Fibroblast of skin of right biceps (primary cell): ENCODE data around the gene CPT2.
A peak's percentile ranks its signal among the peaks of the same experiment; 100 is the strongest.

Source experiments
- DNase-seq: peaks from one replicate; pipeline ENCODE4 v3.0.0-alpha.2; 2013

Gene CPT2

DNA sequence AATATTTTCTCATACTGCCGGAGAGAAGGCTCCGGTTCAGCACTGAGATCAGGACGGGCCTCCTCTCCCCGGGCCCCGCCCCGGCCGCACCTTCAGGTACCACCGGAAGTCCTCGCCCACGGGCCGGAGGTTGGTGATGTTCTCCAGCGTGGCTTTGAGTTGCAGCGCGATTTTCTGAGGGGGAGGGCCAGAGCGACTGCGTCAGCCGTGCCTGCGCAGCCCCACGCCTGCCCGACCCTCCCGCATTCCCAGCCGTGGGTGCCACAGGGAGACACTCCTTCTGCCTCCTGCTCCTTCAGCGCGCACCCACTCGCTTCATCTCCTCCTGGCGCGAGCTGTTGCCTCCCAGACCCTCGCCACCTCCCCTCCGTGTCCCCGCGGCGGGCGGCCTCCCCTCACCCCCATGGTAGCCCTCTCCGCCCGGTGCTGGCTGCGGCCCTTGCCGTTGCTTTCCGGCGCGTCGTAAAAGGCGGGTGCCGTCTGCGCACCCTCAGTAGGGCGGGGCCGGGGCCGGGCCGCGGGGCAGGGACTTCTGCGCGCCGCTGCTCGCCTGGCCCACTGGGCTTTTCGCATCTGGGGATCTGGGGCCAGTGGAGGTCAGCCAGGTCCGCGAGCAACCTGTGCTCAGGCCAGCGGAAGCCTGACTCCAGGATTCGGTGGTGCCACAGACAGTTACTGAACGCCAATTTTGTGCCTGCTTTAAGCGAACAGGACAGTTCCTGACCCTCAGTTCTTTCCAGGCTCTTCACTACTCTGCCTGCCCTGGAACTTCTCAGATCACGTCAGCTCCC lies 23.7 kb downstream of the CPT2 start, which contains the start of gene CZIB:
TSS of gene CZIB (minus strand) at position 464 of the 791 bp plus-strand sequence. CDS start at position 405, 59 bp downstream.
- peak; percentile 90 for DNase-seq

DNA sequence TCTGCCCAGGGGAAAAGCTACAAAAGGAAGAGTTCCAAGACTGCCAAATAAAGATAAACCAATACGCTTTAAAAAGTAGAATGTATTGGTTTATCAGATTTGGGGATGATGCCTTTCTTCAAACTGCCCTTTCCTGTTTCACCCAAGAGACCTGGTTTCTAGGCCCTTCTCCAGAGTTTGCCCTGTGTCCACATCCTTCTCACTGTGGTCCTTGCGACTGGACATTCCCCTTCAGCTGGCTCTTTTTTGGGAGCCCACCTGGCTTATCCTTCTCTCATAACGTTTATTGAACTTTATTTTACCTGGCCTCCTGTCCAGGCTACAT lies 24.3 kb downstream of the CPT2 start:
- no peak for DNase-seq

GRCh38 chr1:53237638-53238037 lies 41.0 kb downstream of the CPT2 start:
- DNase-seq = no peak

- peak; percentile 96 for DNase-seq
Observed at GRCh38 chr1:53238197-53239155, 41.9 kb downstream of the CPT2 start, which contains the start of gene MAGOH. Gene MAGOH (minus strand): TSS chr1:53238518. CDS start chr1:53238448, 70 bp downstream.

DNA sequence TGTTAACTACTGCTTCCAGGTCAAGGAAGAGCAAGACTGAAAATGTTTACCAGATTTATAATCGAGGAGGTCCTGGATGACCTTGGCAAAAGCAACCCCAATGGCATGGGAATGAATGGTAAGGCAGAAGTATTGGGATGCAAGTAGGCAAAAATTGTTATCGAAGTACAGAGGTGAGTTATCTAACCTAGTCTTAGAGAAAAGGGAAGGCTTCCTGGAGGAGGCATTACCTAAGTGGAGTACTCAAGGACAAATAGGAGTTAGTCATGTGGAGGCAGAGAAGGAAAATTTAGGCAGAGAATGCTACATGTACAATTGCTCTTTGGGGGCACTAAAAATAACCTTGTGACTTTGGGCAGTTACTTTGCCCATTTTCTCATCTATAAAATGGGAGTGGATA lies 45.2 kb downstream of the CPT2 start:
- DNase-seq = no peak

- DNase-seq = no peak
Observed at GRCh38 chr1:53242381-53242780, 45.8 kb downstream of the CPT2 start.

- DNase-seq = no peak
Observed at GRCh38 chr1:53244141-53244540, 47.5 kb downstream of the CPT2 start.

DNA sequence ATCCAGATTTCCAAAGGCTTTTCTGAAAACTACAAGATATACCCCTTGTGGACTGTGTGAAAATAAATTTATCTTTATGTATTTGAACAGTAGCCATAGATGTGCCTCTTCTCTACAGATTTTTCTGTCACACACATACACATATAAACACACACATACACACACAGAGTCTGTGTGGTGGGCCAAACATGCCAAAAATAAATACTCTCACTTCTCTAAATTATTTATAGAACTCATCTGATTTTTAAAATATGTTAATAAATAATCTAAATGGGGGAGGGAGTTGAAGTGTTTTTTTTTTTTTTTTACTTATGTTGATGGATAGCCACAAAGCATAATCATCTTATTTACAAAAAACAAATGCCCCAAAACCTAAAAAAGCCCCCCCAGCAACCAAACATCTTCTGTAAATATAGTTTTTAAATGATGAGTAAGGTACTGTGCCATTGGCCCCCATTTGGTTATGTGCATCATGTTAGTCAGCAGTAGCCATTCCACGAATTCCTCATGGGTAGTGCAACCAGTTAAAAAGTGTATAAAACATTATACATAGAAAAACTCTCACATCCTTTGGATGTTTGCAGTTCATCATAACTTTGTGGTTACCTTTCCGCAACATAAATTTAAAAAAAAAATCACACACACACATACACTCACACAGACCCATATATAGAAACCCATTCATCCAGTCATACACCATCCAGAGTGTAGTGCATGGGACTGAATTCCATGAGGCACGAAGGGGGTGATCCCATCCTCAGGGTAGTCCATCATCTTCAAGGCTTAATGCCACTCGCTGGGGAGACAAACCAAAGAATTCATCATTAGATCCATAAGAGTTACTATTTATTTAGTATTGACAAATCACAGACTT lies 49.9 kb downstream of the CPT2 start:
- DNase-seq = peak; percentile 97

DNA sequence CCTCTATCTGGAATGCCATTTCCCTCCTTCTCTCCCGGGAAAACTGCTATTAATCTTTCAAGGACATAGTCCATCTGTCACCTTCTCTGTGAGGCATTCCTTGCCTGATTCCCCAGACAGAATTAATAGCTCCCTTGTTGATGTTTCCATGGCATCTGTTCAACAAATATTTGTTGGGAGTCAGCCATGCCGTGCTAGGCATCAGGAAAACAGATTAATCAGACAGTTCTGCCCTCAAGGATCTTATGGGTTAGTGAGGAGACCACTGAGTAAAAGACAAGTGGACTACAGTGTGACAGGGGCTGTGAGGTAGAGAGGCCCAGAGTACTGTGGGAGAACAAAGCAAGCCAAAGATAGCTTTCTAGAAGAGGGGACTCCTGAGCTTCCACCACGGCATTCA lies 53.1 kb downstream of the CPT2 start:
- DNase-seq = peak; percentile 53

DNA sequence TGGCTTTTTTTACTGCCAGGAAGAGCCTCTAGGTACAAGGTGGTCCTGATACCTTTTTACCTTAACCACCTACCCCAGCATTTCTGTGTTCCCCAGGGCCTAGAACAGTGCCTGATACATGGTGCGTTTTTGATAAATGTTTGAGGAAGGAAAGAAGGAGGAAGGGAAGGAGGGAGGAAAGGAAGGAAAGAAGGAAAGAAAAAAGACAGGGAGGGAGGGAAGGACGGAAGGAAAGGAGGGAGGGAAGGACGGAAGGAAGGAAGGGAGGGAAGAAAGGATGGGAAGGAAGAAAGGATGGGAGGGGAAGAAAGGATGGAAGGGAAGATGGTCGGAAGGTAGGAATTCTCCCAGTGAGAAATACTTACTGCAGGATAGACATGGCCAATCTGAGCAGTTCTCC lies 53.7 kb downstream of the CPT2 start:
- DNase-seq = no peak

DNA sequence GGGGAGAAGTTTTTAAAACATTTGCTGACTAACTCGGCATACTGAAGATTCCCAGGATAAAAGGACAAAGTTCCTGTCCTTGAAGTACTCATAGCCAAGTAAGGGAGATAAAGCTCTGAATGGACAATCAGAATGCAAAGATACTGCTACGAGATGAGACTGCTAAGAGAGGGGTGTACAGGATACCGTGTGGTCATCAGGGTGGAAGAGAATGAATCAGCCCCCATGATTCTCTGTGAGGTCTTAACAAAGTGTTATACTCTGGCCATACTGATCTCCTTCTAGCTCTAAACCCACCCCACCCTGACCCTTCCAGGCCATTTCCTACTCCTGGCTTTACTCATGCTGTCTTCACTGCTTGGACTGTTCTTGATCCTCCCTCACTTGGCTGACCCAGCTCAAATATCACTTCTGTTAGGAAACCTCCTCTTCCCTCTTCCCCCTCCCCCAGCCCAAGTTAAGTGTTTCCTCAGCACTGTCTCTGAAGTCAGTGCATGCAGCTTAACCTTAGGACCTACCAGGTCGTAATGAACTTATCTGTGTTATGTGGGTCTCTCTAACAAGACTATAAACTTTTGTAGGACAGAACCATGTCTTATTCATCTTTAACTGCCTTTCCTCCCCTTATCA lies 57.5 kb downstream of the CPT2 start:
- DNase-seq = peak; percentile 19

GRCh38 chr1:53255031-53255430 lies 58.4 kb downstream of the CPT2 start:
- no peak for DNase-seq

GRCh38 chr1:53256511-53257453 lies 60.2 kb downstream of the CPT2 start:
- no peak for DNase-seq

DNA sequence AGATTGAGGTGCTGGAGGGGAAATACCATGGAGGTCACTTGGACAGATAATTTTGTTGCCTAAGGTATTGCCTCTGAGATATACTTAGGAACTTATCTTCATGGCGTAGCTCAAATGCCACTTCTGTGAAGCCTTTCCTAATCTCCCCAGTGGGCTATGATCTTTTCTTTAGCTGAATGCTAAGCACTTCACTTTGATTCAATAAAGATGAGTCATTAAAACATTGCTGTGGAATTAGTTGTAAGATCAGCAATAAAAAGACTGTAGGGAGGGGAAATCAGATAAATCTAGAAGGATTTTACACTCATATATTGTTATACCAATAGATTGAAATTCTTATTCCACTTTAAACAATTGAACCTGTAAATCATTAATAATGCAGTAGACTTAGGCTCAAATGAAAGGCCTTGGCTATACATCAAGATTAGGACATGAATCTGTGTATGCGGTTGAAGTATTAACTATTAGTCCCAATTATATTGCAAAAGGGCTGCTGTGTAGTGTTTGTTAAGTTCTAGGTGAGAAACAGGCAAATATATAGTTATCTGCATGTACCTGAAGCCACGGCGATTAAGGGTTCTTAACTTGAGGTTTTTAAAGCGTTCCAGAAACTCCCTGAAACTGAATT lies 60.9 kb downstream of the CPT2 start:
- peak; percentile 26 for DNase-seq

- DNase-seq = no peak
Observed at GRCh38 chr1:53258216-53258615, 61.6 kb downstream of the CPT2 start.

DNA sequence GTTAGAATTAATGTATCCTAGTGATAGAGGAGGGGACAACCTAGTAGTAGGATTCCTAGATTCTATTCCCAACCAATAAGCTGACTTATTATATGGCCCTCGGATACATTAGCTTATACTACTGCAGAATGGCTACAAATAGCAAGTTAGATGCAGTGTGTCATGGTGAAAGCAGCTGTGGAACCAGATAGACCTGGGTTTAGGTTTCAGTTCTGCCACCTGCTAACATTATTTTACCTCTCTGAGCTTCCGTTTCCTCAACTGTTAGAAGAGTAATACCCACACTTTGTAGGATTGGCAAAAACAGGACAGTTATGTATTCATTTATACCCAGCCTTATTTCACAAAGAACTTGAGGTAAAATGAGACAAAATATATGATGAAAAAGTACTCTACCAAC lies 63.3 kb downstream of the CPT2 start:
- DNase-seq = no peak

GRCh38 chr1:53260631-53261247 lies 64.1 kb downstream of the CPT2 start:
- no peak for DNase-seq

DNA sequence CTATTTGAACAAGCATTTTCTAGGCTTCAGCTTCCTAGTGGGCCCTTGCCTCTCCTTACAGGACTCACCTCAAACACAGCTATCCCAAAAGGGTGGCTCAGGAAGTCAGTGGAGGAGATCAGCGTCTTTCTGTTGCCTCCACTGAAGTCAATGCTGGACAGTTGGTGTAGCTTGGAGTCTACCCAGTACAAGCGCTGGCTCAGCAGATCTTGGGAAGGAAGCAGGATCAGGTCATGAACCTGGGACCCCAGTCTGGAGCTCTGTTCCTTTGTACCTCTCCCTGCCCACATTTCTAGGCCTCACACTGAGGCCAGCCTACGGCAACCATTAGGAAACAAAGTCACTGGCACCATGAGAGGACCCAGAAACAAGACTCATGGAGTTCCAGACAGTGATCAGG lies 65.4 kb downstream of the CPT2 start:
- DNase-seq = no peak
